HG03442 (cell line): Measurements from ENCODE around the gene MCF2L.

Experiments used
- ATAC-seq: cut with Tn5 transposase; IDR thresholded peaks from one replicate; pipeline ENCODE4 v1.9.1; 2021; ENCODE audit warnings: mild to moderate bottlenecking, moderate library complexity; ENCODE audit not compliant: unreplicated experiment

MCF2L gene

GRCh38 chr13:112979406-112979902 is 10.4 kb downstream of the MCF2L start:
- ATAC-seq: no peak

- no peak for ATAC-seq
Measured at GRCh38 chr13:112980434-112980833, 11.4 kb downstream of the MCF2L start.

- ATAC-seq: no peak
Measured at GRCh38 chr13:112981451-112981850, 12.4 kb downstream of the MCF2L start.

- ATAC-seq: no peak
Measured at GRCh38 chr13:112982281-112983041, 13.4 kb downstream of the MCF2L start.

- ATAC-seq: no peak
Measured at GRCh38 chr13:112983042-112983305, 14.0 kb downstream of the MCF2L start.

GRCh38 chr13:112983428-112984196 is 14.6 kb downstream of the MCF2L start:
- no peak for ATAC-seq

- no peak for ATAC-seq
Measured at GRCh38 chr13:112984501-112984900, 15.5 kb downstream of the MCF2L start.

GRCh38 chr13:112984954-112985802 is 16.2 kb downstream of the MCF2L start:
- ATAC-seq: no peak

GRCh38 chr13:112985803-112986408 is 16.9 kb downstream of the MCF2L start:
- ATAC-seq: no peak

- no peak for ATAC-seq
Measured at GRCh38 chr13:112986470-112986869, 17.5 kb downstream of the MCF2L start.

- ATAC-seq: no peak
Measured at GRCh38 chr13:112986946-112987681, 18.1 kb downstream of the MCF2L start.

GRCh38 chr13:112987682-112988024 is 18.6 kb downstream of the MCF2L start:
- ATAC-seq: no peak

- ATAC-seq: no peak
Measured at GRCh38 chr13:112990783-112991182, 21.8 kb downstream of the MCF2L start.

GRCh38 chr13:112991609-112992008 is 22.6 kb downstream of the MCF2L start:
- ATAC-seq: no peak

GRCh38 chr13:112992931-112993680 is 24.1 kb downstream of the MCF2L start:
- ATAC-seq: no peak

- no peak for ATAC-seq
Measured at GRCh38 chr13:112994084-112994780, 25.2 kb downstream of the MCF2L start.

GRCh38 chr13:112994781-112995355 is 25.9 kb downstream of the MCF2L start:
- no peak for ATAC-seq

- ATAC-seq: no peak
Measured at GRCh38 chr13:112995395-112996191, 26.6 kb downstream of the MCF2L start.
